Ecto neural progenitor cell (in vitro differentiated cells): ENCODE data around the gene PHOX2B.

Source experiments
- DNase-seq: peaks from one replicate; pipeline ENCODE4 v3.0.0-alpha.2; 2018; ENCODE audit warnings: low spot score

Gene PHOX2B

GRCh38 chr4:41748571-41749475, at the start of gene PHOX2B:
TSS of gene PHOX2B (minus strand) at chr4:41748725. CDS start at chr4:41748610, 115 bp downstream.
- peak; percentile 62 for DNase-seq

GRCh38 chr4:41797260-41797659, 48.7 kb upstream of the PHOX2B start:
- DNase-seq: no peak

GRCh38 chr4:41796545-41797210, 48.2 kb upstream of the PHOX2B start:
- DNase-seq: peak; percentile 59

GRCh38 chr4:41795796-41796385, 47.4 kb upstream of the PHOX2B start:
- no peak for DNase-seq

- DNase-seq: no peak
Observed at GRCh38 chr4:41792166-41792565, 43.6 kb upstream of the PHOX2B start.

GRCh38 chr4:41791557-41791956, 43.0 kb upstream of the PHOX2B start:
- no peak for DNase-seq

GRCh38 chr4:41787931-41788330, 39.4 kb upstream of the PHOX2B start:
- peak; percentile 58 for DNase-seq

- no peak for DNase-seq
Observed at GRCh38 chr4:41785665-41786064, 37.1 kb upstream of the PHOX2B start.

- no peak for DNase-seq
Observed at GRCh38 chr4:41784191-41784979, 35.9 kb upstream of the PHOX2B start.

GRCh38 chr4:41776466-41776865, 27.9 kb upstream of the PHOX2B start:
- no peak for DNase-seq

- DNase-seq: no peak
Observed at GRCh38 chr4:41763729-41764128, 15.2 kb upstream of the PHOX2B start.

GRCh38 chr4:41758884-41759283, 10.4 kb upstream of the PHOX2B start:
- DNase-seq: no peak

- no peak for DNase-seq
Observed at GRCh38 chr4:41757521-41758156, 9.1 kb upstream of the PHOX2B start.

- no peak for DNase-seq
Observed at GRCh38 chr4:41753942-41754341, 5.4 kb upstream of the PHOX2B start.

GRCh38 chr4:41752081-41752836, 3.7 kb upstream of the PHOX2B start:
- no peak for DNase-seq

GRCh38 chr4:41751449-41752061, 3.0 kb upstream of the PHOX2B start:
- DNase-seq: peak; percentile 66

- peak; percentile 60 for DNase-seq
Observed at GRCh38 chr4:41750626-41751448, 2.3 kb upstream of the PHOX2B start.

GRCh38 chr4:41750121-41750625, 1.6 kb upstream of the PHOX2B start:
- DNase-seq: no peak

- DNase-seq: peak; percentile 51
Observed at GRCh38 chr4:41749631-41750039, 1.1 kb upstream of the PHOX2B start.
